ENCODE measurements around the gene CCDC187. TPM values are rescaled to one million over a fixed set of nuclear protein-coding genes. Genes with fewer than 3 reads are reported as not detected.

Gene CCDC187
- total RNA-seq, 1 experiment from 2014 or later: not detected

- no peak for DNase-seq
- Histone ChIP-seq H3K36me3 (peaks cover 26% of the 10 kb centered on the region), H3K9me3 (no peaks in the 10 kb centered on the region), H3K27me3 (no peaks in the 10 kb centered on the region), H3K4me3 (no peak overlapping the region)
Measured at GRCh38 chr9:136342181-136343120, 38.6 kb upstream of the CCDC187 start.

GRCh38 chr9:136341769-136342168 is 37.9 kb upstream of the CCDC187 start:
- no peak for DNase-seq
- Histone ChIP-seq H3K9me3 (no peaks in the 10 kb centered on the region), H3K27me3 (no peaks in the 10 kb centered on the region), H3K4me3 (no peak overlapping the region), H3K36me3 (peaks cover 29% of the 10 kb centered on the region)

DNA sequence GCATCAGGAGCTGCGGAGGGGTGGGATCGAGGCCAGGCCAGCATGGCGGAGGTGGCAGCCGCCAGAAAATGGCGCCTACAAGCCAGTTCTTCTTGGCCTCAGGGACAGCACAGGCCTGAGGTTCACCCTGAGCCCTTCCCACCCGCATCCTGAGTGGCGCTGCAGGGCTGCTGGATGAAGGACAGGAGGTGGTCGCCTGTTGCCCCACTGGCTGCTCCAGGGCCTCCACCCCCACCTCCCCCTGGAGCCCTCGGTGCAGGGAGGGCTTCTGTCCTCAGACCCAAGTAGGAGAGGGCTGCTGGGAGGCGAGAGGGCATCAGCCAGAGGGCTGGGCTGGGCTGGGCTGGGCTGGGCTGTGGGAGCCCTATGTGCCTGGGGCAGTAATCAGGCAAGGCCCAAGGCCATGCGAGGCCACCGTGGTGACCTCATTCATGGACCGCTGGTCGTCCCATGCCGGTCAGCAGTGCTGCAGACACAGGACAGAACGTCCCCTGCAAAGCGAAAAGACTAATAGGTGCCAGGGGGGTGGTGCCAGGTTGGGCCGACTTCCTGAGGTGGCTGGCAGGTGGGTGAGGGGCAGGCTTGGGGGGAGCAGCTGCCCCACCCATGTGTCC is 37.3 kb upstream of the CCDC187 start:
- peaks cover 36% of the 10 kb centered on the region for H3K36me3 ChIP-seq
- DNase-seq: no peak

GRCh38 chr9:136340356-136341041 is 36.6 kb upstream of the CCDC187 start:
- no peaks in the 10 kb centered on the region for H3K27me3 ChIP-seq
- no peaks in the 10 kb centered on the region for H3K9me3 ChIP-seq
- H3K36me3 ChIP-seq: peaks cover 36% of the 10 kb centered on the region
- no peak overlapping the region for H3K4me3 ChIP-seq
- no peak for DNase-seq

More for the DNA sequence above, 37.3 kb upstream of the CCDC187 start:
- no peak overlapping the region for H3K4me3 ChIP-seq
- no peaks in the 10 kb centered on the region for H3K27me3 ChIP-seq
- no peaks in the 10 kb centered on the region for H3K9me3 ChIP-seq

GRCh38 chr9:136339958-136340310 is 36.0 kb upstream of the CCDC187 start:
- no peaks in the 10 kb centered on the region for H3K27me3 ChIP-seq
- DNase-seq: no peak
- peaks cover 38% of the 10 kb centered on the region for H3K36me3 ChIP-seq
- H3K4me3 ChIP-seq: no peak overlapping the region
- no peaks in the 10 kb centered on the region for H3K9me3 ChIP-seq

- Histone ChIP-seq H3K36me3 (peaks cover 38% of the 10 kb centered on the region), H3K4me3 (no peak overlapping the region), H3K27me3 (no peaks in the 10 kb centered on the region), H3K9me3 (no peaks in the 10 kb centered on the region)
- DNase-seq: no peak
Measured at GRCh38 chr9:136339173-136339957, 35.5 kb upstream of the CCDC187 start.

DNA sequence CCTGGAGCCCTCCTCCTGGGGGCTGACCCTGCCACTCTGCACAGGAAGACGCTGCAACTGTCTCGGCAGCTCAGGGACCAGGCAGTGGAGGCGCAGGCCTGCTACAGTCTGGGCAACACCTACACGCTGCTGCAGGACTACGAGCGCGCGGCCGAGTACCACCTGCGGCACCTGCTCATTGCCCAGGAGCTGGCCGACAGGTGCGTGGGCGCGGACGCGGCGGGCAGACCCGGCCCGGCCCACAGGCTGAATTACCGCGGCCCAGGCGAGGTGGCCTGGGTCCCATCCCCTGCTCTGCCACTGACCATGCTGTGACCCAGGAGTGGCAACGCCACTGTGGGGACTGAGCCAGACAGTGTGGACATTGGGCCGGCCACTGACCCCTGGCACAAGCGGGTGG is 34.6 kb upstream of the CCDC187 start:
- no peak for DNase-seq
- no peaks in the 10 kb centered on the region for H3K9me3 ChIP-seq
- no peaks in the 10 kb centered on the region for H3K27me3 ChIP-seq
- H3K36me3 ChIP-seq: peaks cover 38% of the 10 kb centered on the region
- H3K4me3 ChIP-seq: no peak overlapping the region

DNA sequence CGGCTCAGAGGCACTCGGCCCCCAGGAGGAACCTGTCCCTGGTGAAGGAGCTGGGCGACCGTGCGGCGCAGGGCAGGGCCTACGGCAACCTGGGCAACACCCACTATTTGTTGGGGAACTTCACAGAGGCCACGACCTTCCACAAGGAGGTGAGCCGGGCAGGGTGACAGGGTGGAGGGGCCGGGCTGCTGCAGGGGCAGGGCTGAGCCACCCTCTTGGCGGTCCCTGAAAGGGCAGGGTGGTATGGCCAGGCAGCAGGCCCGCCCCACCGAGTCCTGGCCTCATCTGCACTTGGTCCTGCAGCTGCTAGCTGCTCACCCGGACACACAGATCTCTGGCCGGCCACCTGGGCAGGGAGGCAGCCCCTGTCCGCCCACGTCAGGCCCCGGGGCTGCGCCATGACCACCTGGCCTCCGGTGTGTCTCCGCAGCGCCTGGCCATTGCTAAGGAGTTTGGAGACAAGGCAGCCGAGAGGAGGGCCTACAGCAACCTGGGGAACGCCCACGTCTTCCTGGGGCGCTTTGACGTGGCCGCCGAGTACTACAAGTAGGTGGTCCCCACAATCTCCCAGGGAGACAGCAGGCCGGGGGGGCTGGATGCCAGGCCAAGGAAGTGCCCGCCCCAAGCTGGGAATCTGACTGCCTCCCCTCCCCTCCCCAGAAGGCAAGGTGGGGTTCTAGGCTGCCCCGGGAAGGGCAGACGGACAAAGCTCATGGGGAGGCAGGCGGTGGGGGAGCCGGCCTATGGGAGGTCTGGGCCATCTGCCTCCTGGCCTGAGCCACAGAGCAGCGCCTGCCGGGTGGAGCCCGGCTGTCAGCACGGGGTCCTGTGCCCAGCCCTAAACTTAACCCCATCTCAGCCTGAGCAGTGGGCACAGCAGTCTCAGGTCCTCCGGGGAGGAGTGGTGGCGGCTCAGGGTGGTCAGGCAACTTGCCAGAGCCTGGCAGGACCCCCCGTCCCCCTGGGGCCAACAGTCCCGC is 33.8 kb upstream of the CCDC187 start:
- Histone ChIP-seq H3K36me3 (peaks cover 42% of the 10 kb centered on the region), H3K9me3 (no peaks in the 10 kb centered on the region), H3K4me3 (no peak overlapping the region), H3K27me3 (no peaks in the 10 kb centered on the region)
- no peak for DNase-seq

GRCh38 chr9:136336881-136337280 is 33.0 kb upstream of the CCDC187 start:
- H3K27me3 ChIP-seq: no peaks in the 10 kb centered on the region
- no peak overlapping the region for H3K4me3 ChIP-seq
- H3K36me3 ChIP-seq: peaks cover 42% of the 10 kb centered on the region
- no peak for DNase-seq
- H3K9me3 ChIP-seq: no peaks in the 10 kb centered on the region

DNA sequence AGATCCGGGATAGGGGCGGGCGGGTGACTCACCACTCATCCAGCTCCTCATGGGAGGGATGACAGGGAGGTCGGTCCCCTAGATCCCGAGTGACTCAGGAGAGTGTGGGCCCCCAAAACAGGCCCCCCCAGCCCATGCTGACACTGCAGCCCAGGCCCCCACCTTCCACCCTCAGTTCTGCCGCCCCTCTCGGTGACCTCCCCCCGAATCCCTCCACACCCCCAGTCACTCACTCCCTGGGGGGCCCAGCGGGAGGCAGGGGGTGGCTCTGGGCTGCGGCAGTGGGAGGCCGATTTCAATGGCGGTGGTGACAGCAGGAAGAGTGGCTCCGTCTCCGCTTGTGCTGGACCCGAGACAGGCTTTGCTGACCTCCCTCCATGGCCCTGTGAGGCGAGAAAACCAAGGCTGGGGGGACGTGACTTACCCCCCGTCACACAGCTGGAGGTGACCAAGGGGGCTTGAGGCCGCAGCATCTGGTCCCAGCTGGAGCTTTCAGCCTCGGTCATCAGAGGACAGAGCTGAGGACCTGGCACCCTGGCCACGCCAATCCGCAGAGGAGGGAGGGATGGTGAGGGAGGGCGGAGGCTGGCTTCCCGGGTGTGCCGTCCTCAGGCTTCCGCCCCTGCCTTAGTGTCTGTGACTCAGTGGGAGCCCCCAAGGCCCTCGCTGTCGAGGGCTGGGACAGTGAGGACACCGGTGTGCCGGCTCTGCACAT is 32.4 kb upstream of the CCDC187 start:
- Histone ChIP-seq H3K4me3 (no peak overlapping the region), H3K36me3 (peaks cover 42% of the 10 kb centered on the region)

DNA sequence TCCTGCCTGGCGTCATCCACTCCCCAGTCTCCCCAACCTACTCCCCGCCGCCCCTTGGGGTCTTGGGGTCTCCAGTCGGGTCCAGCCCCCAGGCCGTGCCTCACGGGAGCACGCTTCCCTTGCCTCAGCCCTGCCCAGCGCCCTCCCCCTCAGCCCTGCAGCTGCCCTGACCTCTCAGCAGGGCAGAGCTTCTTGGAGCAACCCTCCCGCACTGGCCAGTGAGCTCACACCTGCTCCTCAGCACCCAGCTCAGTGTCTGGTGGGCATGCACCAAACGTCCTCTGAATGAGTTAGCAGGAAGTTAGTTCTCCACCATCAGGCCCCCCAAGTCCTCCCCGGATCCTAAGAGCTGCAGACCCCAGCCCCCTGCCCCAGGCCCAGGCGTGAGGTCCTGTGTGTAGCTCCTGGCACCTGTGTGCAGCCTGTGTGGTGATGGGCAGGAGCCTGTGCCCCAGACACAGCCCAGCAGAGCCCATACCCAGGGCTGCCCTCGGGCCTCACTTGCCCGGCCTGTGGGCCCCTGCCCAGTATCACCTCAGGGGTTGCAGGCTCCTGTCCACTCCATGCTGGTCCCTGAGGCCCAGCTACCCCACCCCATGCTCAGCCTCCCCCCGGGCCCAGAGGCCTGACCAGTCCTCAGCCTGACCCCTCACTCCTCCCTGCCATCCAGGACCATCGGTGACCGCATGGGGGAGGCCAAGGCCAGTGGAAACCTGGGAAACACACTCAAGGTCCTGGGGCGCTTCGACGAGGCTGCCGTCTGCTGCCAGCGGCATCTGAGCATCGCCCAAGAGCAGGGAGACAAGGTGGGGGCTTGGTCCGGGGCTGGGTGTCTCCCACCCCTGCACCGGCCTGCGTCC is 31.6 kb upstream of the CCDC187 start:
- H3K36me3 ChIP-seq: peaks cover 37% of the 10 kb centered on the region
- H3K4me3 ChIP-seq: no peak overlapping the region
- H3K27me3 ChIP-seq: no peaks in the 10 kb centered on the region
- no peak for DNase-seq
- H3K9me3 ChIP-seq: no peaks in the 10 kb centered on the region

More for the DNA sequence above, 32.4 kb upstream of the CCDC187 start:
- no peak for DNase-seq
- H3K27me3 ChIP-seq: no peaks in the 10 kb centered on the region
- H3K9me3 ChIP-seq: no peaks in the 10 kb centered on the region

- H3K27me3 ChIP-seq: no peaks in the 10 kb centered on the region
- DNase-seq: no peak
- peaks cover 28% of the 10 kb centered on the region for H3K36me3 ChIP-seq
- no peaks in the 10 kb centered on the region for H3K9me3 ChIP-seq
- H3K4me3 ChIP-seq: no peak overlapping the region
Measured at GRCh38 chr9:136334541-136334940, 30.6 kb upstream of the CCDC187 start.

GRCh38 chr9:136333486-136333885 is 29.6 kb upstream of the CCDC187 start:
- Histone ChIP-seq H3K27me3 (no peaks in the 10 kb centered on the region), H3K4me3 (no peak overlapping the region), H3K36me3 (peaks cover 30% of the 10 kb centered on the region), H3K9me3 (no peaks in the 10 kb centered on the region)
- DNase-seq: no peak

- DNase-seq: no peak
- Histone ChIP-seq H3K36me3 (peaks cover 28% of the 10 kb centered on the region), H3K9me3 (no peaks in the 10 kb centered on the region), H3K27me3 (no peaks in the 10 kb centered on the region), H3K4me3 (no peak overlapping the region)
Measured at GRCh38 chr9:136333045-136333444, 29.2 kb upstream of the CCDC187 start.
